HG03432 (cell line): Measurements from ENCODE around the gene IRF2BP2.

Experiments used
- ATAC-seq: cut with Tn5 transposase; IDR thresholded peaks from one replicate; pipeline ENCODE4 v1.9.1; 2021; ENCODE audit warnings: mild to moderate bottlenecking, moderate library complexity; ENCODE audit not compliant: unreplicated experiment

IRF2BP2 gene

GRCh38 chr1:234585330-234586055, 24.5 kb downstream of the IRF2BP2 start:
- no peak for ATAC-seq

GRCh38 chr1:234584926-234585325, 25.1 kb downstream of the IRF2BP2 start:
- no peak for ATAC-seq

- no peak for ATAC-seq
These were observed 25.6 kb downstream of the IRF2BP2 start for GRCh38 chr1:234584420-234584805.

GRCh38 chr1:234583755-234584419, 26.1 kb downstream of the IRF2BP2 start:
- no peak for ATAC-seq

GRCh38 chr1:234582681-234583301, 27.2 kb downstream of the IRF2BP2 start:
- no peak for ATAC-seq

GRCh38 chr1:234582186-234582585, 27.8 kb downstream of the IRF2BP2 start:
- no peak for ATAC-seq

- ATAC-seq: no peak
These were observed 28.8 kb downstream of the IRF2BP2 start for GRCh38 chr1:234581063-234581714.

- no peak for ATAC-seq
These were observed 30.0 kb downstream of the IRF2BP2 start for GRCh38 chr1:234579967-234580366.

- ATAC-seq: no peak
These were observed 31.2 kb downstream of the IRF2BP2 start for GRCh38 chr1:234578735-234579134.

GRCh38 chr1:234578087-234578486, 31.9 kb downstream of the IRF2BP2 start:
- ATAC-seq: no peak

GRCh38 chr1:234573711-234574299, 36.2 kb downstream of the IRF2BP2 start:
- ATAC-seq: no peak

GRCh38 chr1:234572966-234573365, 37.0 kb downstream of the IRF2BP2 start:
- no peak for ATAC-seq

- no peak for ATAC-seq
These were observed 38.3 kb downstream of the IRF2BP2 start for GRCh38 chr1:234571702-234572101.

- ATAC-seq: no peak
These were observed 39.5 kb downstream of the IRF2BP2 start for GRCh38 chr1:234570329-234571120.

GRCh38 chr1:234568345-234568744, 41.6 kb downstream of the IRF2BP2 start:
- ATAC-seq: no peak

- ATAC-seq: no peak
These were observed 44.8 kb downstream of the IRF2BP2 start for GRCh38 chr1:234565132-234565531.

- ATAC-seq: no peak
These were observed 45.6 kb downstream of the IRF2BP2 start for GRCh38 chr1:234564035-234565029.

GRCh38 chr1:234562334-234562733, 47.6 kb downstream of the IRF2BP2 start:
- ATAC-seq: no peak

- no peak for ATAC-seq
These were observed 48.7 kb downstream of the IRF2BP2 start for GRCh38 chr1:234561319-234561718.
